ENCODE data around the gene SPOCK2. TPM values are rescaled to one million over a fixed set of nuclear protein-coding genes. Genes with fewer than 3 reads are reported as not detected.

SPOCK2 gene
- polyA plus RNA-seq, 1 donor (not counting 4 experiments of a cell fraction or from before 2014, with no cell fraction given) = 0.14 TPM

DNA sequence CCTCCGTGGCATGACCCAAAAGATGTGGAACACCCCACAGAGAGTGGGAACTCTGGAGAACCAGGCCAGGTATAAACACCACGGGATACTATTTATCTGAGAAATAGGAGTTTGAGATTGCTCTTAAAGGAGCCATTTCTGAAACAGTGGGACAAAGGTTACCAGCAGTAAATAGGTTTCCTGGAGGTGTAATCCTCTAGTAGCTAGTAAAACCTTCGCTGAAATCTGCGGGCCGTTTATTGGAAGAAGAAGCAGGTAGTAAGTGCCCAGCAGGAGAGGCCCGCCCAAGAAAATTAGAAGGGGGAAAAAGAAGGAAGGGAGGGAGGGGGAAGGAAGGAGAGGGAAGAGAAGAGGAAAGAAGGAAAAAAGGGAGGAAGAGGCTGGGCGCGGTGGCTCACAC is 72.5 kb downstream of the SPOCK2 start:
- TF ChIP-seq, protein P1, sequence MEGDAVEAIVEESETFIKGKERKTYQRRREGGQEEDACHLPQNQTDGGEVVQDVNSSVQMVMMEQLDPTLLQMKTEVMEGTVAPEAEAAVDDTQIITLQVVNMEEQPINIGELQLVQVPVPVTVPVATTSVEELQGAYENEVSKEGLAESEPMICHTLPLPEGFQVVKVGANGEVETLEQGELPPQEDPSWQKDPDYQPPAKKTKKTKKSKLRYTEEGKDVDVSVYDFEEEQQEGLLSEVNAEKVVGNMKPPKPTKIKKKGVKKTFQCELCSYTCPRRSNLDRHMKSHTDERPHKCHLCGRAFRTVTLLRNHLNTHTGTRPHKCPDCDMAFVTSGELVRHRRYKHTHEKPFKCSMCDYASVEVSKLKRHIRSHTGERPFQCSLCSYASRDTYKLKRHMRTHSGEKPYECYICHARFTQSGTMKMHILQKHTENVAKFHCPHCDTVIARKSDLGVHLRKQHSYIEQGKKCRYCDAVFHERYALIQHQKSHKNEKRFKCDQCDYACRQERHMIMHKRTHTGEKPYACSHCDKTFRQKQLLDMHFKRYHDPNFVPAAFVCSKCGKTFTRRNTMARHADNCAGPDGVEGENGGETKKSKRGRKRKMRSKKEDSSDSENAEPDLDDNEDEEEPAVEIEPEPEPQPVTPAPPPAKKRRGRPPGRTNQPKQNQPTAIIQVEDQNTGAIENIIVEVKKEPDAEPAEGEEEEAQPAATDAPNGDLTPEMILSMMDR (optimal IDR thresholded peaks at IDR 0.05 in 1 of 3, IDR thresholded peaks at IDR 0.05 in 1 of 3, conservative IDR thresholded peaks at IDR 0.05 in 1 of 3; ENCODE audit: extremely low read depth in 1 of 3, insufficient read depth in 2 of 3, low read length in 3 of 3) = no peak
- no peak for TF ChIP-seq EZH2 (IDR thresholded peaks at IDR 0.05; ENCODE audit: low read length)
- FAIRE-seq (no peak), DNase-seq (ENCODE audit: low read depth, low spot score) (no peak)
- Histone ChIP-seq H3K9me3 (ENCODE audit: control insufficient read depth, low read depth, low read length) (no peaks in the 10 kb centered on the region), H3K4me1 (ENCODE audit: control insufficient read depth, extremely low read depth, insufficient read depth, low read length) (no peaks in the 10 kb centered on the region), H3K36me3 (ENCODE audit: control insufficient read depth in 2 of 2, extremely low read depth in 1 of 2, insufficient read depth in 2 of 2, low read length in 2 of 2) (peaks cover 2 to 5% of the 10 kb centered on the region in 2 experiments), H3K79me2 (ENCODE audit: control insufficient read depth, insufficient read depth, low read length) (no peaks in the 10 kb centered on the region), H4K20me1 (ENCODE audit: control insufficient read depth, extremely low read depth, insufficient read depth, low read length) (no peaks in the 10 kb centered on the region), H2AFZ (ENCODE audit: control insufficient read depth, low read length) (no peak overlapping the region), H3K9me1 (ENCODE audit: control insufficient read depth, extremely low read depth, insufficient read depth, low read length) (no peaks in the 10 kb centered on the region), H3K4me3 (ENCODE audit: control insufficient read depth in 2 of 3, extremely low read depth in 1 of 3, insufficient read depth in 2 of 3, low read depth in 1 of 3, low read length in 3 of 3) (no peak overlapping the region), H3K9ac (ENCODE audit: control insufficient read depth, extremely low read depth, insufficient read depth, low read length) (no peak overlapping the region), H3K4me2 (ENCODE audit: control insufficient read depth, extremely low read depth, insufficient read depth, low read depth, low read length) (no peak overlapping the region), H3K27me3 (ENCODE audit: control insufficient read depth, extremely low read depth, insufficient read depth, low read length) (no peaks in the 10 kb centered on the region), H3K27ac (ENCODE audit: control insufficient read depth, insufficient read depth, low read length) (no peak overlapping the region)
- dilution Hi-C loops (cut with MboI; ENCODE audit: extremely low pct_ligation_motif_present, low sequenced_read_pairs) = no loop called here

DNA sequence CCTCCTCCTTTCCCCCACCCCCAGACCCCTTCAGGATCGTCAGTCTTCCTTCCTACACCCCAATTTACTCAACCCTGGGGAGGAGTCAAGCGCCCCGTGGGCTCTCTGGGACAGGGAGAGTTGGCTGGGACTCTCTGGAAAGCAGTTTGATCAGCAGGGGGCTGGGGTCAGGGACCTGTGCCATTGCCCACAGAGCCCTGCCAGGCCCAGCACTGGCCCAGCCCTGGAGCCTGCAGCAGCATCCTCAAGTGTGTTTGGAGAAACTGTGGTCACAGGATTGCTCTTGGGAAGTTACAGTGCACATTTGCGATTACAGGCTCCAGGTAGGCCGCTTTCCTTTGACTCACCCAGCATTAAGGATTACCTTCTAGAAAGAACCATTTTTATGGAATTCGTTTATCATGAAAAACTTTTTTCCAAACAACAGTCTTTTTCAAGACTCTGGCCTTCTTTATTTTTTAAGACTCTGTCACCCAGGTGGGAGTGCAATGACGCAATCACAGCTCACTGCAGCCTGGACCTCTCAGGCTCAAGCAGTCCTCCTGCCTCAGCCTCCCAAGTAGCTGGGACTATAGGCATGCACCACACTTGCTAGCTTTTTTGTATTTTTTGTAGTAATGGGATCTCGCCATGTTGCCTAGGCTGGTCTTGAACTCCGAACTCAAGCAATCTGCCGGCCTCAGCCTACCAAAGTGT is 73.4 kb downstream of the SPOCK2 start:
- H3K9me3 ChIP-seq (ENCODE audit: control insufficient read depth, low read depth, low read length) = no peaks in the 10 kb centered on the region
- no peak for FAIRE-seq
- dilution Hi-C loops (cut with MboI; ENCODE audit: extremely low pct_ligation_motif_present, low sequenced_read_pairs) = no loop called here

More for the DNA sequence above, 73.4 kb downstream of the SPOCK2 start:
- no peaks in the 10 kb centered on the region for H3K79me2 ChIP-seq (ENCODE audit: control insufficient read depth, insufficient read depth, low read length)
- H3K27me3 ChIP-seq (ENCODE audit: control insufficient read depth, extremely low read depth, insufficient read depth, low read length) = no peaks in the 10 kb centered on the region
- no peak overlapping the region for H3K4me3 ChIP-seq (ENCODE audit: control insufficient read depth in 2 of 3, extremely low read depth in 1 of 3, insufficient read depth in 2 of 3, low read depth in 1 of 3, low read length in 3 of 3)
- no peak overlapping the region for H3K4me2 ChIP-seq (ENCODE audit: control insufficient read depth, extremely low read depth, insufficient read depth, low read depth, low read length)
- peaks cover 2 to 12% of the 10 kb centered on the region in 2 experiments for H3K36me3 ChIP-seq (ENCODE audit: control insufficient read depth in 2 of 2, extremely low read depth in 1 of 2, insufficient read depth in 2 of 2, low read length in 2 of 2)
- no peaks in the 10 kb centered on the region for H3K9me1 ChIP-seq (ENCODE audit: control insufficient read depth, extremely low read depth, insufficient read depth, low read length)
- TF ChIP-seq EZH2 (IDR thresholded peaks at IDR 0.05; ENCODE audit: low read length) = no peak
- TF ChIP-seq, protein P1 (optimal IDR thresholded peaks at IDR 0.05 in 1 of 3, IDR thresholded peaks at IDR 0.05 in 1 of 3, conservative IDR thresholded peaks at IDR 0.05 in 1 of 3; ENCODE audit: extremely low read depth in 1 of 3, insufficient read depth in 2 of 3, low read length in 3 of 3) = no peak
- H3K9ac ChIP-seq (ENCODE audit: control insufficient read depth, extremely low read depth, insufficient read depth, low read length) = no peak overlapping the region
- no peak overlapping the region for H2AFZ ChIP-seq (ENCODE audit: control insufficient read depth, low read length)
- no peak for DNase-seq (ENCODE audit: low read depth, low spot score)
- no peak overlapping the region for H3K27ac ChIP-seq (ENCODE audit: control insufficient read depth, insufficient read depth, low read length)
- no peaks in the 10 kb centered on the region for H4K20me1 ChIP-seq (ENCODE audit: control insufficient read depth, extremely low read depth, insufficient read depth, low read length)
- H3K4me1 ChIP-seq (ENCODE audit: control insufficient read depth, extremely low read depth, insufficient read depth, low read length) = peaks cover 6% of the 10 kb centered on the region
